Measurements from ENCODE around the gene ARHGDIA. TPM values are rescaled to one million over a fixed set of nuclear protein-coding genes. Genes with fewer than 3 reads are reported as not detected.

Gene ARHGDIA
- polyA plus RNA-seq, 1 donor from 2014 or later = 16.1 TPM

DNA sequence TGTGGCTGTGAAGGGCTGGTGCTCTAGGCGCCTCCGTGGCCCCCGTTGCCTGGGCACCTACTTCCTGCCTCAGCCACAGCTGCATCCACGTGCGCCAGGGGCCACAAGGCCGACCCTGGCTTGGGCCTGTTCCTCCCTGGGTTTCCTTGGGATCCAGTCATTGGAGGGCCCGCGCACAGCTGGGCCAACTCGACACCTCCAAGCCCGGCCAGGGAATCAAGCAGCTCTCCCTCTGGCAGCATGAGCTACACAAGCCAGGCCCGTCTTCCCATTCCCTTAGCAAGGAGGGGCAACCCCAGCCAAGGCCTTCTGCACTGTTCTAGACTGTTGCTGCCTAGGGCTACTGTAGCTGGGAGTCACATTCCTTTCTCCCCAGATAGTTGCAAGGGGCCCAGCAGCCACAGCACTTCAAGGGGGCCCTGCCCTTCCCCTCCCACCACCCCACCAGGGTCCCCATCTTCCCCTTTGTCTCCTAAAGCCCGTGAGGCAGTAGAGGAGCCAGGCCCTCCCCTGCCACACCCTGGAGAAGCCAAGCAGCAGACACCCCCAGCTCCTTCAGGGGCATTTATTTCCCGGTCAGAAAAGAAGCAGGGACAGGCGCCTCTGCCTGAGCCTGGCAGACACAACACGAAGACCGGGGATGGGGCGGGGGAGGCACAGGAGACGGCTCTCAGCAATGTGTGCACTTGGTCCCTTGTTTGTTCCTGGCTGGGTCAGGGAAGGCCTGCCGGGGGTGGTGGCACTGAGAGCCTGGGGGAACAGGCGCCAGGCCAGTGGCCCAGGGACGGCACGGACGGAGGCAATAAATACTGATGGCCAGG, 3.8 kb downstream of the ARHGDIA start:
- Histone ChIP-seq H2AFZ (ENCODE audit: low read depth, low read length) (no peak overlapping the region), H4K20me1 (ENCODE audit: insufficient read depth) (no peaks in the 10 kb centered on the region), H3K36me3 (ENCODE audit: insufficient read depth, low read length) (no peaks in the 10 kb centered on the region)

DNA sequence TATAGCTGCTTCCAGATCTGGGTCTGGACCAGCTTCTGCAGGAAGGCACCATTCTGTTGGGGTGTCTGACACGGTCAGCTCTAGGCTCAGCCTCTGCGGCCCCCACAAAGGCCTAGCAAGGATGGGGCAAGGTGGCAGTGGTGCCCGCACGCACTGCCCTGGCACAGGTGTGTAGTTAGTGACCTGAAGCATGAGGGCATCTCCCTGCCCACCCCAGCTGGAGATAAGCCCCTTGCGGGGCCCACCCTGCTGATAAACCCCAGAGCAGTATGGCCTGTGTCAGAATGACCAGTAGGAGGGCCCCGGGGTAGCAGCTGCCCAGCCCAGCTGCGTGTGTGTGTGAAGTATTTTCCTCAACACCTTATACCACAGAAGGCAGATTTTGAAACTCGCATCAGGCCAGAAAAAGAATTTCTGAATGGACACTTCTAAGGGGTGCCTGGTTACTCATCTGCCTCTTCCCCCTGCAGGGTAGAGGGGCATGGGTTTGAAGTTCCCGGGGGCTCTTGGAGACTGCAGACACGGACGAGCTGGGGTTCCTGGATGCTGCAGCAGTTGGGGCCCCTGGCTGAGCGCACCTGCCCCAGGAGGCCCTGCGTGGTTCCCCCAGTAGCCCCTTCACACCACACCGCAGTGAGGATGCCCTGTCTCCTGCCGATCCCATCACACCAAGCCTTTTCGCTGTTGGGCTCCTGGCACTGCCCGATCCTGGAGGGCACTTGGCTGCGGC, 4.5 kb downstream of the ARHGDIA start:
- no peak overlapping the region for H3K4me3 ChIP-seq (ENCODE audit: low read length)
- no peaks in the 10 kb centered on the region for H3K9me2 ChIP-seq (ENCODE audit: insufficient read depth, low read length)
- H3F3A ChIP-seq (ENCODE audit: insufficient read depth, low read length, poor library complexity, severe bottlenecking) = no peaks in the 10 kb centered on the region
- H3K79me2 ChIP-seq (replicated peaks; ENCODE audit: insufficient read depth, low read length) = peaks cover 24% of the 10 kb centered on the region
- TF ChIP-seq POLR2AphosphoS5 (IDR thresholded peaks at IDR 0.05) (no peak), EZH2 (IDR thresholded peaks at IDR 0.05; ENCODE audit: borderline replicate concordance, insufficient read depth, low read length, poor library complexity, severe bottlenecking) (no peak), MXI1 (conservative IDR thresholded peaks at IDR 0.05; ENCODE audit: poor library complexity, severe bottlenecking) (no peak), EP300 (conservative IDR thresholded peaks at IDR 0.05; ENCODE audit: poor library complexity, severe bottlenecking) (no peak), SMC3 (conservative IDR thresholded peaks at IDR 0.05; ENCODE audit: poor library complexity) (no peak), RAD21 (conservative IDR thresholded peaks at IDR 0.05) (no peak), TAF1 (IDR thresholded peaks at IDR 0.05; ENCODE audit: low read depth) (no peak)
- TF ChIP-seq, protein P1, sequence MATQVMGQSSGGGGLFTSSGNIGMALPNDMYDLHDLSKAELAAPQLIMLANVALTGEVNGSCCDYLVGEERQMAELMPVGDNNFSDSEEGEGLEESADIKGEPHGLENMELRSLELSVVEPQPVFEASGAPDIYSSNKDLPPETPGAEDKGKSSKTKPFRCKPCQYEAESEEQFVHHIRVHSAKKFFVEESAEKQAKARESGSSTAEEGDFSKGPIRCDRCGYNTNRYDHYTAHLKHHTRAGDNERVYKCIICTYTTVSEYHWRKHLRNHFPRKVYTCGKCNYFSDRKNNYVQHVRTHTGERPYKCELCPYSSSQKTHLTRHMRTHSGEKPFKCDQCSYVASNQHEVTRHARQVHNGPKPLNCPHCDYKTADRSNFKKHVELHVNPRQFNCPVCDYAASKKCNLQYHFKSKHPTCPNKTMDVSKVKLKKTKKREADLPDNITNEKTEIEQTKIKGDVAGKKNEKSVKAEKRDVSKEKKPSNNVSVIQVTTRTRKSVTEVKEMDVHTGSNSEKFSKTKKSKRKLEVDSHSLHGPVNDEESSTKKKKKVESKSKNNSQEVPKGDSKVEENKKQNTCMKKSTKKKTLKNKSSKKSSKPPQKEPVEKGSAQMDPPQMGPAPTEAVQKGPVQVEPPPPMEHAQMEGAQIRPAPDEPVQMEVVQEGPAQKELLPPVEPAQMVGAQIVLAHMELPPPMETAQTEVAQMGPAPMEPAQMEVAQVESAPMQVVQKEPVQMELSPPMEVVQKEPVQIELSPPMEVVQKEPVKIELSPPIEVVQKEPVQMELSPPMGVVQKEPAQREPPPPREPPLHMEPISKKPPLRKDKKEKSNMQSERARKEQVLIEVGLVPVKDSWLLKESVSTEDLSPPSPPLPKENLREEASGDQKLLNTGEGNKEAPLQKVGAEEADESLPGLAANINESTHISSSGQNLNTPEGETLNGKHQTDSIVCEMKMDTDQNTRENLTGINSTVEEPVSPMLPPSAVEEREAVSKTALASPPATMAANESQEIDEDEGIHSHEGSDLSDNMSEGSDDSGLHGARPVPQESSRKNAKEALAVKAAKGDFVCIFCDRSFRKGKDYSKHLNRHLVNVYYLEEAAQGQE (IDR thresholded peaks at IDR 0.05; ENCODE audit: borderline replicate concordance) = no peak
- TF ChIP-seq, protein P2, sequence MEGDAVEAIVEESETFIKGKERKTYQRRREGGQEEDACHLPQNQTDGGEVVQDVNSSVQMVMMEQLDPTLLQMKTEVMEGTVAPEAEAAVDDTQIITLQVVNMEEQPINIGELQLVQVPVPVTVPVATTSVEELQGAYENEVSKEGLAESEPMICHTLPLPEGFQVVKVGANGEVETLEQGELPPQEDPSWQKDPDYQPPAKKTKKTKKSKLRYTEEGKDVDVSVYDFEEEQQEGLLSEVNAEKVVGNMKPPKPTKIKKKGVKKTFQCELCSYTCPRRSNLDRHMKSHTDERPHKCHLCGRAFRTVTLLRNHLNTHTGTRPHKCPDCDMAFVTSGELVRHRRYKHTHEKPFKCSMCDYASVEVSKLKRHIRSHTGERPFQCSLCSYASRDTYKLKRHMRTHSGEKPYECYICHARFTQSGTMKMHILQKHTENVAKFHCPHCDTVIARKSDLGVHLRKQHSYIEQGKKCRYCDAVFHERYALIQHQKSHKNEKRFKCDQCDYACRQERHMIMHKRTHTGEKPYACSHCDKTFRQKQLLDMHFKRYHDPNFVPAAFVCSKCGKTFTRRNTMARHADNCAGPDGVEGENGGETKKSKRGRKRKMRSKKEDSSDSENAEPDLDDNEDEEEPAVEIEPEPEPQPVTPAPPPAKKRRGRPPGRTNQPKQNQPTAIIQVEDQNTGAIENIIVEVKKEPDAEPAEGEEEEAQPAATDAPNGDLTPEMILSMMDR (IDR thresholded peaks at IDR 0.05; ENCODE audit: poor library complexity, severe bottlenecking) = no peak
- no peaks in the 10 kb centered on the region for H4K20me1 ChIP-seq (ENCODE audit: insufficient read depth)
- no peaks in the 10 kb centered on the region for H3K9me3 ChIP-seq (ENCODE audit: low read length)
- no peak overlapping the region for H2AFZ ChIP-seq (ENCODE audit: low read depth, low read length)
- H3K36me3 ChIP-seq (ENCODE audit: insufficient read depth, low read length) = no peaks in the 10 kb centered on the region
- H3K9ac ChIP-seq (ENCODE audit: low read length) = peak overlapping the region; percentile 1
- H3K4me2 ChIP-seq (ENCODE audit: low read length) = no peak overlapping the region
- H3K27me3 ChIP-seq (ENCODE audit: insufficient read depth, low read depth, low read length) = no peaks in the 10 kb centered on the region
- H3K27ac ChIP-seq (ENCODE audit: low read length) = no peak overlapping the region

More for the DNA sequence above, 3.8 kb downstream of the ARHGDIA start:
- no peaks in the 10 kb centered on the region for H3K27me3 ChIP-seq (ENCODE audit: insufficient read depth, low read depth, low read length)
- H3F3A ChIP-seq (ENCODE audit: insufficient read depth, low read length, poor library complexity, severe bottlenecking) = no peaks in the 10 kb centered on the region
- H3K9me3 ChIP-seq (ENCODE audit: low read length) = no peaks in the 10 kb centered on the region
- no peaks in the 10 kb centered on the region for H3K9me2 ChIP-seq (ENCODE audit: insufficient read depth, low read length)
- TF ChIP-seq POLR2AphosphoS5 (IDR thresholded peaks at IDR 0.05) = peak; percentile 30
- no peak for TF ChIP-seq RAD21 (conservative IDR thresholded peaks at IDR 0.05)
- peaks cover 24% of the 10 kb centered on the region for H3K79me2 ChIP-seq (replicated peaks; ENCODE audit: insufficient read depth, low read length)
- H3K9ac ChIP-seq (ENCODE audit: low read length) = no peak overlapping the region
- no peak overlapping the region for H3K27ac ChIP-seq (ENCODE audit: low read length)
- H3K4me3 ChIP-seq (ENCODE audit: low read length) = no peak overlapping the region
- H3K4me2 ChIP-seq (ENCODE audit: low read length) = no peak overlapping the region
